ENCODE measurements around the gene CACNA2D3.

The CACNA2D3 gene

DNA sequence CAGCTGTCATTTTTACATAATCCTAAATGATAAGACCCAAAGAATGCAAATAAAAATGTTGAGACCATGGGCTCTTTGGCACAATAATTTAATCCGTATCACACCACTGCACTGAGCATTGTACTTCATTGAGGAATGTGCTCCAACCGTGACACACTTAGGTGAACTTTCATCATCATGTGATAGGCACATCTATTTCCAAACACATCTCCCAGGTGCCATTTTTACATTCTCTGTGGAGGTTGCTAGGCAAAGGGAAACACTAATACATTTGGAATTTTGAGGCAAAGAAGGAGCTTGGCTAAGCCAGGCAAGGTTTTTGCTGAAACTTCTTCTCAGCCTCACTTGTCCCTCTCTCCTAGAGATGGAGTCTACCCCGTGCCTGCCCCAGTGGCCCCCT, 736.8 kb downstream of the CACNA2D3 start:
- no peak for DNase-seq

DNA sequence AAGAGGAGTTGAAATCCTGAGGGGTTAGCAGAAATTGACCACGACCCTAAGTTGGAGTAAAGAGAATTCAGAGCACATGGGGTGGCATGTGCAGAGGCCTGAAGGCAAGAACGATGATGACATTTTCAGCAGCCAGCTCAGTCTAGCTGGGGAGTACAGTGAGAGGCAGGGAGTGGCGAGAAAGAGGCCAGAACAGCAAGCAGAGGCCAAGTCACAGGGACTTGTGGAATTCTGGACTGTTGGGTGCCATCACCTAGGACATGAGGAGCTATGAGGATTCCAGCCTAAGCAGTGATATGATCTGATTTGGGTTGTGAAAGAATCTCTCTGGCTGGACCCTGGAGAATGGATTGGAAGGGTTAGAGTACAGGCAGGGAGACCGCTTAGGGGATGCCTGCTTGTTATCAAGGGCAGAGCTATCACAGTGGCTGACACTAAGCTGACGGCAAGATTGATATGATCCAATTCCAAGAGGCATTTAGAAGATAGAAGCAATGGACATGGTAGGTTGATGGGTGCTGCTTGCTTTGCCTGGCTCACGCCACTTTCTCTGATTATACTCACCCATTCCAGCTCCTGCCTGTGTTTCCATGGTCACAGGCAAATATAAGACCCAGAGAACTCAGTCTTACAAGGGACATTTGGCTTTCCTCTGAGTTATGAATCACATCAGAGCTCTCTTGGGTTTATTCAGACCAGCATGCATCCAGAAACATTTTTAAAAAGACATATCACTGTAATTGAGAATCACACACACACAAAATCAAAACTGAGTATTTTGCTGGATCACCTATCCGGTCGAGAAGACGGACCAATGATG, 739.1 kb downstream of the CACNA2D3 start:
- DNase-seq: no peak

DNA sequence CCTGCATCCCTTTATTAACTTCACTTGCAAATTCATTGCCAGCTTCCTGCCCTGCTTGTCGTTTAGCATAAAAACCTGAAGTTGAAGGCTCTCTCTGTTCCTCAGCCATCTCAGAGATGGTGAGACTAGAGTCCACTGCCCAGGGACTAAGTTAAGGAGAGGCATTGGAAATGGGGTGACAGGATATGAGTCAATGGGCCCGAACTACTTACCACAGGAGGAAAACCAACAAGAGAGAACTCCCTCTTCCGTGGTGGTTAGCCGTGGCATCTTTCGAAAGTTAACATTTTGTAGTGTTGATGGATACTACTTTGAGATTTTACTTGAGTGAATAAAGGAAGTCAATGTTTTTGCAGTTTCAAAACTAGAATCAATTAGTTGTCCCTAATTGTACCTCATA, 740.2 kb downstream of the CACNA2D3 start:
- DNase-seq: no peak

DNA sequence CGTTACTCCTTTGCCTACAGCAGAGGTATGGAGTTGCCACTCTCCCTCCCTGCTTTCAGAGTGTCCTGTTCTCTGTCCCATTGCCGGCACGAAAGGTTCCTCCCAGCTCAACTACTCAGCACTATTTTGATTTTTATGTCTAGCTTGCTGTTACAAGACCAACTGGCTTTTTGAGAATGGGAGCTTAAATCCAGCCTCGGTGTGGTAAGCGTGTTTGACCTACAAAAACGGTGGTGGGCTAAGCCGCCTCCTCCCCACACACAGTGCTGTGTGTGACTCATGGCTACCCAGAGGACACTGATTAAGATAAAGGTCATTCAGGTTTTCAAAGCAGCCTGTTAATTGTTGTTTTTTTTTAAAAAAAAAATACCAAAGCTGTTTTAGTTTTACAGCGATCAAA, 741.0 kb downstream of the CACNA2D3 start:
- DNase-seq: no peak

DNA sequence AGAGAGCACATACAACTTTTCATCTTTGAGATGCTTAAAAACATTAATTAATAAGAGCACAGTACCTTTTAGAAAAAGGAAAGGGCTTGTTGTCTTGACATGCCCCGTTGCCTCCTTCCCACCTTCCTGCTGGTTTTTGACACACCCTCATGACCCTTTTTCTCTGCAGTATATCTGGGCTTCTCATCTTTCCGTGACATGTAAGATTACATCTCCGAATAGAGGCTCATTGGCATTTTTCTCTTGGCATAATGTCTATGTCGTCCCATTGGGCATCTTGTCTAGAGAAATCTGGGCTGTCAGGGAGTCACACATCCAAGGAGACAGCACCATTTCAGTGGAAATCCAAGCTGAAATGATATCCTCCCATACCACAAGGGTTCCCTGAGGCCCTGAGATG, 741.4 kb downstream of the CACNA2D3 start:
- DNase-seq: no peak

DNA sequence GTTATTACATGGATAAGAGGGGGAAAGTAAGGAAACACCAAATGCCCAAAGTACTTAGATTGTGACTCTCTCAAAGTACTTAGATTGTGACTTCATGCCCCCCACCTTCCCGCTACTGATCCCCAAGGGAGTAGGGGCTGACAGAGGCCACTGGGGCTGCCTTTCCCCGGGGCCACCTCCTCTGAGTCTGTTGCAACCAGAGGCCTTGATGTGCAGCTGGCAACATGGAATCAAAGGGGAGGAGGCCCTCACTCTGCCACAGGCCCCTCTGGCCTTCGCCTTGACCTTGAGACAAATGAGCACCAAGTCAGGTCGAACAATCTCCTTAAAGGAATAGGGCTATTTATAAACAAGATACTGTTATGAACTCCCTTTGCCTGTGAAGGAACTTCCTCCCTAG, 743.0 kb downstream of the CACNA2D3 start:
- no peak for DNase-seq

DNA sequence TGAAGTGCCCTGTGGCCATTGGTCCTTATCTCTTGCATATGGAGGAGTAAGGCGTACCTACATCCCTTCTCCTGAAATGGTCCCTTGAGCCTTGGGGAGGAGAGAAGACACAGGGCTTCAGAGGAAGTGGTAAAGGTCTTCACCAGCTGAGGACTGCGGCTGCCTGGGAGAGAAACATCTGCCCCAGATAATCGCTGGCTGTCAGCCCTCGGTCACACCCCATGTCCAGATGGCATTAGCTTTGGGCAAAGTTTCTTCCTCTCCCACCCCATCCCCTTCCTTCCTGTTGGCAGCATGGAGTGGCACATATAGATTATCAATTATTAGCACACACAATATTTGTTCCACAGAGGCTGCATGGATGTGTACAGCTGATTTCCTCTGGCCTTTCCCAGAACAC, 743.9 kb downstream of the CACNA2D3 start:
- DNase-seq: no peak

DNA sequence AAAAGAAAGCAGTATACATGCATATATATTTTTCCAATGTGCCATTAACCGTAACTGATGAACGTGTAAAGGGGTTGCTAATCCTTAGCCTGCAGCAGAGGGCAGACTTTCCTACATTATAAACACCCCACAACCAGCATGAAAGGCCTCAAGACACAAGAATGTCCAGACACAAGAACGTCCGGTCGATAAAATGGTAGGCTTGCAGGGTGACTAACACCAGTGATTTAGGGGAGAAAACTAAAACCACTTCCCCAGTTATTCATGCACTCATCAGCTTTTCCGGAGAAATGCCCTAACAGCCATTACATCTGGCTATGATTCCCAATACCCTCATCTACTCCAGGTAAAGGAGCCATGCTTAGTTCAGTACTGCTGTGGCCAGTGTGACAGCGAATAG, 748.1 kb downstream of the CACNA2D3 start:
- DNase-seq: peak in 2 of 3 experiments; percentile 4 to 56

DNA sequence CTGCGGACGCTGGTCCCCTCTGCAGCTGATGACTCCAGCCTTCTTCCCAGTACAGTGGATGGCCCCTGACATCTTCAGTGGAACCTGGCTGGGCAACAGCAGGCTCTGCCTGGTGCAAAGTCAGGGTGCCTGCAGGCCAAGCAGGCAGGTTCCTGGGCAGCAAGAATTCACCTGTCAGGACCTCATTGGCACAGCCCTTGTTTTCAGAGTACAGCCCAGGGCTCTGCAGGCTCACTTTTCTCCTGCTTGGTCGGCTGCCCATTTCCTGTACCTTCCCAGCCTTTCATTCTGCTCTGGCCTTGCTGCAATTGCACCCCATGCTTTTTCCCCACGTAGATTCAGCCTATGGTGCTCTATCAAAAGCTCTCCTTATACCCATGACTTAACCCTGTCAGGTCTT, 749.5 kb downstream of the CACNA2D3 start:
- DNase-seq: no peak

DNA sequence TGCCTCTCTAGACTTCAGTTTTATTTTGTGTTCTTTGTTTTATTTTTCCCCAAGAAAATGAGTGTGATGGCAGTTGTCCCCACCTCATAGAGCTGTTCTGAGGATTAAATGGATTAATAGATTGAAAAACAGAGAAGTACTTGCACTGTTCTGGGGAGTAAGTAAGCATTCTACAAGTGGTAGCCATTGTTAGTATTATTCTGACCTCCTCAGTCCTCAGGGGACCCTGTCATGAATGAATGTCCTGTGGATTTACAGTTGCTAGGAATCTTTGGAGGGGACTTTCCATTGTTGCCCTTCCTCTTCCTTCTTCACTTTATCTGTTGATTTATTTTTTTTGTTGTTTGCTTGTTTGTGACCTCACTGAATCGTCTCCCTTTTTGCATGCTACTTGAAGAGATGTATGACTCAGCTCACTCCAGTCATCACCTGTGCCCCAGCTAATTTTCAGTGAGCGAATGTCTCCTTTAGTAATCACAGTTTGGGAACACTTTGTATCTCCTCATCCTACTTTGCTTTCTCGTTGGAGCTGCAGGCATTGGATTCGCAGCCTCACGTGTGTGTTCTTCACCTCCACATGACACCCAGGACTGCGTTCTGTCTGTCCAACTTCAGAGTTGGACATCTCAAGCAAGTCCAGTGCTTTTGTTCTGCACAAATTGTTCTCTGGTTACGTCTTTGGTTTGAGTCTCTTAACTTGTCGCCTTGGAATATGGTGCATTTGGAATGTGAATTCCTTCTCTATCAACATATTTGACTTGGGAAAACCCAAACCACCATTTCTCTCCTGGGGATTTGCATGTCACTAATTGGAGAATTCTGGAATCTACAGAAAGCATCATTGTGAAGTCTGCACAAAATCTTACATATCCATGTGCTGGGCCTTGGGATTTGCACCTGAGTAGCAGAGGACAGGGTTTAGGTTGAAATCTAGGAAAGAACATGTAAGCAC, 751.0 kb downstream of the CACNA2D3 start:
- DNase-seq: no peak

DNA sequence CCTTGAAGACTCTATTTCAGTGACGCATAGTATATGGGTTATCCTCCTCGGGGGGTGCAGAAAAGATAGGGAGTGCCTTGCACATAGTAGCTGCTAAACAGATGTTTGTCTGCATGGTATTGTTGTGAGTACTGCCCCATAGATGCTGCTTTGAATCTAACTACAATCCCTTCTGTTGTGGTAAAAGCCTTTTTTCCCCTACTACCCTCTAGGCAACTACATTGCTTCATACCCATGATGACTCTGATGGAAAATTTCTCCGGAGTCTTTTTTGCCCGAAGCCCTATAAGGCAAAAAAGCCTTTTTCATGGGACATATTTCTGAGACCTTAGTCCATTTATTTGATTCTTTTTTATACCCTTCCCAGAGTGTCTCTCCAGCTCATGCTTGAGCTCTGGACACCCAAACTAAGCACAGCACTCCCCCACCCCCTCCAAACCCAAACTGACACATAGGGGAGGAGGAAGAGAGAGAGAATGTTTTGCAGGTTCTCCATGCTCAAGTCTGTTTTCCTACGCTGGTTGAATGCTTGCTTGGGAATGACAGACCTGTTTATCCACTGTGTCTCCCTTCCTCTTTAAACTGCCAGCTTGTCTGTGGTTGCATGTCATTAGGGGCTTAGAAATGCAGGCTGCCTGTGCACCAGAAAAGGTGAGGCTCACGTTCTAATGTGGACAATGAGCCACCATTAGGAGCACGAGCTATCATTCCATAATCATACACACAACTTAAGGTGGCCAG, 752.6 kb downstream of the CACNA2D3 start:
- DNase-seq: no peak

DNA sequence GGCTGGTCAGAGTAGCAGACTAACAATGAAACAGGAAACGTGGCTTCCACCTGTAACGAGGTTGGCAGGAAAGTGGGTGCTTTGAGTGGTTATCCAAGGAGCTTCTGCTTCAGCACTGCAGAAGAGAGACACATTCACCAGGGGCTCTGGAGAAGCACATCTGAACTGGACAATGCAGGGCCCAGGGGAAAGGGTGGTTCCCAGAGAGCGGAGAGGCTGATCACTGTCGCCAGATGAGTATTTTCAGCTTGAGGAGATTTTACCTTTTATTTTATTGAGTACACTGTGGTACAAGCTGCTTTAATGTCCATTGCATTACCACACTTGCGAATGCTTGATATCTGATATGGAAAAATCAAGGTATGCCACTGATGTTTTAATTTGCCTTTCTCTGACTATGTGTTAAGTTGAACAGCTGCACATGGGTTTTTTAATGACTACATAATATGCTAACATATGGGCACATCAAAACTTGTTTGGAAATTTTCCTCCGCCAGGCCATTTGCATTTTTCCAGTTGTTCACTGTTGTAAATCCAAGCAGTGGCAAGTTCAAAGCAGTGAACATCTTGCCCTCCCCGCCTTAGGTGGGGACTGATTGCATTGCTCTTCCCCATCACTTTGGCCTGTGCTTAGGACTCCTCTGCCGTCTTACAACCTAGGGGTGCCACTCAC, 753.4 kb downstream of the CACNA2D3 start:
- DNase-seq: peak in 1 of 3 experiments; percentile 3

DNA sequence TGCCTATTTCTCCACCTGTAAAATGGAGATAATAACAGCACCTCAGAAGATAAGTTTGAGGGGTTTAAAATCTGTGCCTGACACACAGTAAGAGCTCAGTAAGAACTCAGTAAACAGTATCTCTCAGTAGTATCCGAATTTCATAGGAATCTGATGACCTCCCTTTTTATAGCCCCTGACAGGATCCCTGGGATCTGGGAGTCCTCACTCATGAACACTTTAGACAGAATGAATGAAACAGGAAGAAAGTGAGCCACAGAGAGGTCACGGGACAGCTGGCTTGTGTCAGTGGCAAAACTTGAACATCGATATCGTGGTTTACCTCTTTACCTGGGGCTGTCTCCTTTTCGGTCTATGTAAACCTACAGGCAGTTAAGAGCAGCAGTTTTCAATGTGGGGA, 754.3 kb downstream of the CACNA2D3 start:
- no peak for DNase-seq

DNA sequence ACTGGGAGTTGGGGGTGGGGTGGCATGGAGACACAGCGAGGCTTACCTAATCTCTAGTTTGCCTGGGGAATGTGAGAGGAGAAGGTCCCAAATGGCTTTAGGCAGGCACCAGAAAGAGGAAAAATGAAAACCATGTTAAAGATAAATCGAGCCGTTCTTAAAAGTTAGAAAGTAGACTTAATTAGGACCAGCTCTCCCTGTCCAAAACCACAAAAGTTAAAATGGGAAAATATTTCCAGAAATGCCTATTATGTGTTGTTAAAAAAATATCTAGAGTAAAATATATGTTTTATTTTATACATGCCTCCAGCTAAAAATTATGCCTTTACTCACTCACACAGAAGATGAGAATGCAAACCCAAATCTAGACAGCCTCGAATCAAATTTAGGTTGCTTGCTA, 755.4 kb downstream of the CACNA2D3 start:
- DNase-seq: no peak

DNA sequence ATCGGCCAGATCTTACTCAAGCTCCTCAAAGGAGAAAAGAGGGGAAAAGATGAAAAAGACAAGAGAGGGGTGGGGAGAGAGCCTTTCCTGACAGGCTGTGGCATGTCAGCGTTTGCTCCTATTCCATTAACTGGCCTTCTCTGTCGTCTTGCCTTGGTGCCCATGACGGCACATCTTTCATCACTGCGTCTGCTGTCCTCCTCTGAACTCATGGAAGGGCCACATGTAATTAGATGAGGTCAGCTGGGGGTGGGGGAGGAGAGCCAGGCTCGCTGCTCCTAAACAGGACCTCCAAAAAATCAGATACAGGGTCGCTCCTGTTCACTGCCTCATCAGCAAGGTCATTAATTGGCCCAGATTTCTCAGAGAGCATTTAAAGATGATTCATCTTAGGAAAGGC, 755.8 kb downstream of the CACNA2D3 start:
- no peak for DNase-seq

DNA sequence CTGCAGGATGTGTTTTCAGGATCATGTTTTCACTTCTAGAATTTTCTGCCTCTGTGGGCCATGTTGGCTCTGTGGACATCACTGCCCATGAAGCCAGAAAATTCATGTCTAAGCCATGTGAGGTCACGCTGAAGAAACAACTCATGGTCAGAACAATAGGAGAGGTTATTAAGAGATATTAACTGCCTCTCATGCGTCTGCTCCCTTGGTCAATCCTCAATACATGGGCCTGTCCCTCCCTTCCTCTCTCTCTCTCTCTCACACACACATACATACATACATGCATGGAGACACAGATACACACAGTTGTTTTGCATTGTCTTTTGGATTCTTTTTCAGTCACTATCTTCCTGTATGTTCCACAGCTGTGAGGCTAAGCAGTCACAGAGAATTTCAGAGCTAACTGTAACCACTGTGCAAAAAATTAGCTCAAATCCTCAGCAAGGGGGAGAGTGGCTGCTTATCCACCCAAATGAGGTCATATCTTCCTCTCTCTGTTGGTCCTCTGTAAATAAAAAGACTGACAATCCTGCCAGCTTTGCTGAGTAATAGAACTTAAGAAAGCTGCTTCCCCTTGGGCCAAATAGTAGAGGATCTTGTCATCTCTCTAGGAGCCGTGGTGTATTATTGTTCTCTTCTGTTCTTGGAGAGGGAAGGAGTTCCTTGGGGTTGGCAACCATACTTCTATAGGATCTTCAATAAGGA, 759.9 kb downstream of the CACNA2D3 start:
- DNase-seq: no peak

DNA sequence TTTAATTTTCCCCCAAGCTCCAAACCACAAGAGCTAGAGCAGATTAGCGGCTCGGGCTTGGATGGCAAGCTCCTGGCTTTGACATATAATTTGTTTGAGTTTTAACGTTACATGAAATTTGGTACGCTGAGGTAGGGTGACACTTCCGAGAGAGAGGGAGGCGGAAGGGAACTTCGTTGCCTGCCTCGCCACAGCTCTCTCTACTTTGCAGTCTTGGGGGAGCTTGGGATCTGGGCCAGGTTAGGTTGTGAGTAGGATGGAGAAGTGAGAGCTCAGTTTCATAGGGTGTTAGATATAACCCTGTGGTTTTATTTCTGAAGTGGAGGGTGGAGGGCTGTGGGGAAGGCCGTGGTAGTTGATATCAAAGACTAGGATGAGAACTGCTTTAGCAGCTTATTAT, 765.8 kb downstream of the CACNA2D3 start:
- no peak for DNase-seq

DNA sequence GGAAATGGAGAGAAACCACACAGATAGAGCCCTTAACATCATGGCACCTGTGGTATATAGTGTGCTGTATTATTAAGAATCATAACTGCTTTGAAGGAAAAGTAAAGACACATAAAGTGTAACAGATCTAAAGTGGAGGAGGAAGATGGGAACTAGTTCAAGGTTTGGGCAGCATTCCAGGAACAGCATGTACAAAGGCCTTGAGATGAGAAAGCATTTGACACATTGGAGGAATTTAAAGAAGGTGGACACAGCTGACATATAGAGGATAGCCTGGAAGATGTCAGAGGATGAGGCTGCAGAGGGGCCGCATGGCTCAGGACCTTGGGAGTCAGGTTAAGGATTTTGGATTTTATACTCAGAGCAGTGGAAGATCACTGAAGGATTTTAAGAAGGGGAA, 766.5 kb downstream of the CACNA2D3 start:
- DNase-seq: no peak

DNA sequence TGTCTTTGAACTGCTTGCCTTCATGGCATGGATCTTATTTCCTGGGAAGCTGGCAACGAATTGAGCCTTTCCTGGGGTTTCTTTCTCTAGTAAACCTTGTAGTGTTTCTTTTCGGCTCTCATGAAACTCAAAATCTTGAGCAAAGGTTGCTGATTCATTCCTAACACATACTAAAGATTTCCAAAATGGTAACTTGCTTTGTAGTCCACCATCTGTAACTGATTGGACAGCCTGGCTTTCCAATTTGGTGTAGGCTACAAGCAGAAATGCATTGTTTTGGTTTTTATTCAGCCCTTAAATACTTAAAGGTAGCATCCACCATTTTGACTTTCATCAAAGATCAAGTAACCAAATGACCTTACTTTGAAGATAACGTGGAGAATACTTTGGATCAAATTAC, 767.4 kb downstream of the CACNA2D3 start:
- DNase-seq: no peak

DNA sequence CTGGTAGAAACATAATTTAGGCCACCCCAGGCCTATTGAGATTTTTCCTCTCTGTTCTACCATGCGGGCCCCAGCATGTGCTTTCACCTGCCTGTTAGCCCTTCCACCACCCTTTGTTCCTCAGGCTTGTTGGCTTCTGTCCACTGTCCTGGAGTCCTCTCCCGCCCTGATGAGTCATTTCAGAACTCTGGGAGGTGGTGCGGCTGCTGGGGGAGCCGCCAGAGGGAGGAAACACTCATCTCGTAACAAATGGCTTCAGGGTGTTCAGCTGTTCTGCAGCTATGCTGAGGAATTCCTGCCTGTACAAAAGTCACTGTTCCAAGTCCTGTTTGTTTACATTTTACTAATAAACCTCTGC, 769.2 kb downstream of the CACNA2D3 start:
- DNase-seq: peak in 2 of 3 experiments; percentile 26 to 71

DNA sequence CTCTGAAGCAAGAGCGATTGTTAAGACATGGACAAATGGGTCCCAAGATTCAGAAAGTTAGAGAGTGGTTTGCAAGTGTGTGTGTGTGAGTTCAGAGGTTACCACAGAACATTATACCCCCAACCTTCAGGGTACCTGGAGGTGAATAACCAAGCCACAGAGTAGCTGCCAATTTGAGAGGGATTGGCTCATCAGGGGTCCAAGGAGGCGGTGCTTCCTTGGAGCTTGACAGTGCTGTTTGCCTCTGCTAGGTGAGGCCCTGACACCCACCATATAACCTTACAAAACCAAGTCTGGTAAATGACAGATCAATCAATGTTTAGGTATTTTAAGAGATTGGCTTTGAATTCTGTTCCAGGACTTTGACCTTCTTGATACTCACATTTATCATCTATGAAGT, 769.8 kb downstream of the CACNA2D3 start:
- no peak for DNase-seq

DNA sequence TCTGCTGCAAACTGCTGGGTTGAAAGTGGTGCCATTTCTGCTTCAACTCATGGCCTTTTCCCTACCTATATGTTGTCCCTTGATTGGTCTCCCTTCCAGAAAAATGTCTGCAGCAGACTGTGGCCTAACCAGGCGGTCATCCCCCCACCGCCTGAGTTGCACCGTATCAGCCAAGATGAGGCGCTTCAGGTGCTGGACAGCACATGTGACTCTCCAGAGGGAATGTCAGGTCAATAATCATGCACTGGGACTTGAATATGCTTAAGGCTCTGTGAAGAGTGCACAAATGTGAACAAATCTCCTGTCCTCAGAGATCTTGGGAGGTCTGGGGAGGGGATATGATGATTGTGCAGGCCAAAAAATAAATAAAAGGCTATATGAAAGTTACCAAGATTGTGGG, 773.3 kb downstream of the CACNA2D3 start:
- DNase-seq: no peak
